MM.1S (cell line): ENCODE results near the gene SMG6.

Experiments
- CTCF ChIP-seq: fragments of 300-600 bp; sonication (generic); IDR thresholded peaks from 2 replicates; pipeline ENCODE4 v1.5.1; 2016; ENCODE audit warnings: antibody characterized with exemption, low read length, mixed read lengths
- EZH2 ChIP-seq: fragments of 300-600 bp; sonication (generic); optimal IDR thresholded peaks from 2 replicates; pipeline ENCODE3; 2017; ENCODE audit warnings: low read depth, mild to moderate bottlenecking, antibody characterized with exemption, low read length, mixed read lengths

- no peak for TF ChIP-seq CTCF
- TF ChIP-seq EZH2: no peak
These were observed 259.2 kb downstream of the SMG6 start for GRCh38 chr17:2044263-2044894.
